Measurements from ENCODE around the gene SPNS2.
"Not testable (repeated sequence)": the region's sequence is repeated elsewhere in the genome, so short reads cannot be mapped to it uniquely, and the experiment has no call there.

Gene SPNS2

GRCh38 chr17:4573669-4574068 lies 75.0 kb downstream of the SPNS2 start:
- H3K4me3 ChIP-seq (ENCODE audit: low read depth, low read length): no peak overlapping the region
- no peak for DNase-seq (ENCODE audit: low read depth)
- TF ChIP-seq CTCF (conservative IDR thresholded peaks at IDR 0.05; ENCODE audit: low read depth, low read length): no peak

GRCh38 chr17:4574448-4575045 lies 75.9 kb downstream of the SPNS2 start:
- H3K4me3 ChIP-seq (ENCODE audit: low read depth, low read length): no peak overlapping the region
- no peak for TF ChIP-seq CTCF (conservative IDR thresholded peaks at IDR 0.05; ENCODE audit: low read depth, low read length)
- no peak for DNase-seq (ENCODE audit: low read depth)

GRCh38 chr17:4576161-4576558 lies 77.5 kb downstream of the SPNS2 start:
- TF ChIP-seq CTCF (conservative IDR thresholded peaks at IDR 0.05; ENCODE audit: low read depth, low read length): no peak
- no peak for DNase-seq (ENCODE audit: low read depth)
- H3K4me3 ChIP-seq (ENCODE audit: low read depth, low read length): no peak overlapping the region

GRCh38 chr17:4576729-4577322 lies 78.1 kb downstream of the SPNS2 start:
- H3K4me3 ChIP-seq (ENCODE audit: low read depth, low read length): no peak overlapping the region
- DNase-seq (ENCODE audit: low read depth): no peak
- no peak for TF ChIP-seq CTCF (conservative IDR thresholded peaks at IDR 0.05; ENCODE audit: low read depth, low read length)

- DNase-seq (ENCODE audit: low read depth): no peak
- no peak overlapping the region for H3K4me3 ChIP-seq (ENCODE audit: low read depth, low read length)
- no peak for TF ChIP-seq CTCF (conservative IDR thresholded peaks at IDR 0.05; ENCODE audit: low read depth, low read length)
Observed at GRCh38 chr17:4577386-4577993, 78.8 kb downstream of the SPNS2 start.

GRCh38 chr17:4578349-4578748 lies 79.7 kb downstream of the SPNS2 start:
- not testable (repeated sequence) for DNase-seq (ENCODE audit: low read depth); H3K4me3 ChIP-seq (ENCODE audit: low read depth, low read length)

- H3K4me3 ChIP-seq (ENCODE audit: low read depth, low read length): no peak overlapping the region
- no peak for TF ChIP-seq CTCF (conservative IDR thresholded peaks at IDR 0.05; ENCODE audit: low read depth, low read length)
- DNase-seq (ENCODE audit: low read depth): no peak
Observed at GRCh38 chr17:4579678-4580077, 81.0 kb downstream of the SPNS2 start.
